Measurements from ENCODE around the gene XIRP2. TPM values are rescaled to one million over a fixed set of nuclear protein-coding genes. Genes with fewer than 3 reads are reported as not detected.

The XIRP2 gene
- total RNA-seq, 1 experiment from 2014 or later = not detected

DNA sequence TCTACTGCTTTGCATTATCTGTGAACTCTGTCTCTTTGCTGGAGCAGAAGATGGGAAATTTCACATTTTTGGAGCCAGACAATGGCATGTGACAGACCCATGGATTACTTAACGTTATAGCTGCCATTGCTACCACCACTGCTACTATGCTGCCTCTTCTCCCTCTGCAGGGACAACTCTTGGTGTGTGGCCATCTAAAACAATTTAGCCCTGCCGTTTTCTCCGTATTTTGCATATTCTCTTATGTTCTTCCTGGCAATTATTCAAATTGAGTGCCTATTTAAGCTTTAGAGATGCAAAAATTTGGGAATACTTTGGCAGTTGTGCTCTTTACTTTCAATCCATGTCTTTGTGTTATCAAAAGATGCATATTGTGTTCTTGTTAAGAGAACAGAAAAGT, 386.8 kb downstream of the XIRP2 start:
- H3K9me3 ChIP-seq (ENCODE audit: low read length) = no peaks in the 10 kb centered on the region
- DNase-seq = no peak
- no peak overlapping the region for H3K4me3 ChIP-seq (ENCODE audit: low read length)
- no peak overlapping the region for H3K9ac ChIP-seq (ENCODE audit: low read length)
- no peaks in the 10 kb centered on the region for H3K9me2 ChIP-seq (replicated peaks; ENCODE audit: insufficient read depth, low read length)
- H3K27me3 ChIP-seq (ENCODE audit: low read length) = no peaks in the 10 kb centered on the region
- no peaks in the 10 kb centered on the region for H4K20me1 ChIP-seq (ENCODE audit: insufficient read depth, low read depth, low read length)
- no peaks in the 10 kb centered on the region for H3K4me1 ChIP-seq (ENCODE audit: low read length)
- no peaks in the 10 kb centered on the region for H3K79me2 ChIP-seq (ENCODE audit: low read length)
- H3K27ac ChIP-seq (ENCODE audit: low read length) = no peak overlapping the region
- no peaks in the 10 kb centered on the region for H3K36me3 ChIP-seq (ENCODE audit: insufficient read depth, low read length)
- no peak overlapping the region for H2AFZ ChIP-seq (ENCODE audit: low read length)
- no peak overlapping the region for H3K4me2 ChIP-seq (ENCODE audit: low read depth, low read length, poor library complexity, severe bottlenecking)

DNA sequence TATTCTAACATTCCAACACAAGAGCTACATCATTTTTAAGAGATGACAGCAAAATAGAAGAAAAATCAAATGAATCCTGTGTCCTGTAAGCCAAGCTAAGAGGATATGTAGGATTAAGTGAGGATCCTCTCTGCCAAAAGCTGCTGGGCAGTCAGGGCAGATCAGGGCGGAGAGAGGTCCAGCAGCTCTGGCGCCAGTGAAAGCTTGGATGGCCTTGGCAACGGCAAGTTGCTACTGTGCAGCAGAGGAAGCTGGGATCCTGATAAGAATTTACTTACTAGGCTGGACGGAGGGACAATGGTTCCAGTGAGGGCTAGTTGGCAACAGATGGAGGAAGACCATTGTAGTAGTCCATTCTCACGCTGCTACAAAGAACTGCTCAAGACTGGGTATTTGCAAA, 391.5 kb downstream of the XIRP2 start:
- DNase-seq = no peak
- no peak overlapping the region for H3K9ac ChIP-seq (ENCODE audit: low read length)
- no peaks in the 10 kb centered on the region for H4K20me1 ChIP-seq (ENCODE audit: insufficient read depth, low read depth, low read length)
- H3K9me2 ChIP-seq (replicated peaks; ENCODE audit: insufficient read depth, low read length) = no peaks in the 10 kb centered on the region
- no peaks in the 10 kb centered on the region for H3K36me3 ChIP-seq (ENCODE audit: insufficient read depth, low read length)
- H2AFZ ChIP-seq (ENCODE audit: low read length) = no peak overlapping the region
- H3K4me2 ChIP-seq (ENCODE audit: low read depth, low read length, poor library complexity, severe bottlenecking) = no peak overlapping the region
- H3K9me3 ChIP-seq (ENCODE audit: low read length) = no peaks in the 10 kb centered on the region
- no peaks in the 10 kb centered on the region for H3K27me3 ChIP-seq (ENCODE audit: low read length)
- H3K4me3 ChIP-seq (ENCODE audit: low read length) = no peak overlapping the region
- H3K27ac ChIP-seq (ENCODE audit: low read length) = no peak overlapping the region
- no peaks in the 10 kb centered on the region for H3K4me1 ChIP-seq (ENCODE audit: low read length)
- no peaks in the 10 kb centered on the region for H3K79me2 ChIP-seq (ENCODE audit: low read length)

GRCh38 chr2:167287212-167287611, 398.9 kb downstream of the XIRP2 start:
- Histone ChIP-seq H3K27ac (ENCODE audit: low read length) (no peak overlapping the region), H3K4me3 (ENCODE audit: low read length) (no peak overlapping the region), H3K9me2 (replicated peaks; ENCODE audit: insufficient read depth, low read length) (0 out of 2 replicates have a peak, but pooled peaks cover 4% of the 10 kb centered on the region), H3K4me1 (ENCODE audit: low read length) (no peaks in the 10 kb centered on the region), H3K9me3 (ENCODE audit: low read length) (no peaks in the 10 kb centered on the region), H3K9ac (ENCODE audit: low read length) (no peak overlapping the region), H3K36me3 (ENCODE audit: insufficient read depth, low read length) (no peaks in the 10 kb centered on the region), H3K79me2 (ENCODE audit: low read length) (no peaks in the 10 kb centered on the region), H3K27me3 (ENCODE audit: low read length) (no peaks in the 10 kb centered on the region), H3K4me2 (ENCODE audit: low read depth, low read length, poor library complexity, severe bottlenecking) (no peak overlapping the region), H2AFZ (ENCODE audit: low read length) (no peak overlapping the region), H4K20me1 (ENCODE audit: insufficient read depth, low read depth, low read length) (no peaks in the 10 kb centered on the region)
- no peak for DNase-seq

- H3K27ac ChIP-seq (ENCODE audit: low read length) = no peak overlapping the region
- 0 out of 2 replicates have a peak, but pooled peaks cover 4% of the 10 kb centered on the region for H3K9me2 ChIP-seq (replicated peaks; ENCODE audit: insufficient read depth, low read length)
- H3K4me2 ChIP-seq (ENCODE audit: low read depth, low read length, poor library complexity, severe bottlenecking) = no peak overlapping the region
- no peaks in the 10 kb centered on the region for H3K27me3 ChIP-seq (ENCODE audit: low read length)
- no peaks in the 10 kb centered on the region for H3K9me3 ChIP-seq (ENCODE audit: low read length)
- H4K20me1 ChIP-seq (ENCODE audit: insufficient read depth, low read depth, low read length) = no peaks in the 10 kb centered on the region
- no peak overlapping the region for H3K4me3 ChIP-seq (ENCODE audit: low read length)
- no peak overlapping the region for H2AFZ ChIP-seq (ENCODE audit: low read length)
- H3K36me3 ChIP-seq (ENCODE audit: insufficient read depth, low read length) = no peaks in the 10 kb centered on the region
- H3K9ac ChIP-seq (ENCODE audit: low read length) = no peak overlapping the region
- H3K4me1 ChIP-seq (ENCODE audit: low read length) = no peaks in the 10 kb centered on the region
- no peak for DNase-seq
- no peaks in the 10 kb centered on the region for H3K79me2 ChIP-seq (ENCODE audit: low read length)
Observed at GRCh38 chr2:167289651-167290410, 401.6 kb downstream of the XIRP2 start.

- Histone ChIP-seq H3K9me2 (replicated peaks; ENCODE audit: insufficient read depth, low read length) (0 out of 2 replicates have a peak, but pooled peaks cover 4% of the 10 kb centered on the region), H3K4me3 (ENCODE audit: low read length) (peak within 1 kb of the TSS; percentile 64), H3K27me3 (ENCODE audit: low read length) (no peaks in the 10 kb centered on the region), H3K9me3 (ENCODE audit: low read length) (no peaks in the 10 kb centered on the region), H3K4me2 (ENCODE audit: low read depth, low read length, poor library complexity, severe bottlenecking) (peak within 1 kb of the TSS; percentile 53), H3K79me2 (ENCODE audit: low read length) (no peaks in the 10 kb centered on the region), H2AFZ (ENCODE audit: low read length) (peak within 1 kb of the TSS; percentile 89), H3K27ac (ENCODE audit: low read length) (no peak within 1 kb of the TSS), H3K4me1 (ENCODE audit: low read length) (no peaks in the 10 kb centered on the region), H4K20me1 (ENCODE audit: insufficient read depth, low read depth, low read length) (no peaks in the 10 kb centered on the region), H3K9ac (ENCODE audit: low read length) (peak within 1 kb of the TSS; percentile 66), H3K36me3 (ENCODE audit: insufficient read depth, low read length) (no peaks in the 10 kb centered on the region)
- peak; percentile 80 for DNase-seq
Observed at GRCh38 chr2:167292430-167293171, 404.3 kb downstream of the XIRP2 start, which contains the start of gene B3GALT1. Gene B3GALT1 (plus strand): TSS chr2:167293001.

- no peaks in the 10 kb centered on the region for H3K27me3 ChIP-seq (ENCODE audit: low read length)
- no peaks in the 10 kb centered on the region for H3K4me1 ChIP-seq (ENCODE audit: low read length)
- no peak for DNase-seq
- H2AFZ ChIP-seq (ENCODE audit: low read length) = no peak overlapping the region
- H4K20me1 ChIP-seq (ENCODE audit: insufficient read depth, low read depth, low read length) = no peaks in the 10 kb centered on the region
- no peak overlapping the region for H3K4me3 ChIP-seq (ENCODE audit: low read length)
- H3K27ac ChIP-seq (ENCODE audit: low read length) = no peak overlapping the region
- H3K79me2 ChIP-seq (ENCODE audit: low read length) = no peaks in the 10 kb centered on the region
- no peak overlapping the region for H3K4me2 ChIP-seq (ENCODE audit: low read depth, low read length, poor library complexity, severe bottlenecking)
- 0 out of 2 replicates have a peak, but pooled peaks cover 4% of the 10 kb centered on the region for H3K9me2 ChIP-seq (replicated peaks; ENCODE audit: insufficient read depth, low read length)
- no peak overlapping the region for H3K9ac ChIP-seq (ENCODE audit: low read length)
- H3K36me3 ChIP-seq (ENCODE audit: insufficient read depth, low read length) = no peaks in the 10 kb centered on the region
- no peaks in the 10 kb centered on the region for H3K9me3 ChIP-seq (ENCODE audit: low read length)
Observed at GRCh38 chr2:167293172-167293781, 405.0 kb downstream of the XIRP2 start.

DNA sequence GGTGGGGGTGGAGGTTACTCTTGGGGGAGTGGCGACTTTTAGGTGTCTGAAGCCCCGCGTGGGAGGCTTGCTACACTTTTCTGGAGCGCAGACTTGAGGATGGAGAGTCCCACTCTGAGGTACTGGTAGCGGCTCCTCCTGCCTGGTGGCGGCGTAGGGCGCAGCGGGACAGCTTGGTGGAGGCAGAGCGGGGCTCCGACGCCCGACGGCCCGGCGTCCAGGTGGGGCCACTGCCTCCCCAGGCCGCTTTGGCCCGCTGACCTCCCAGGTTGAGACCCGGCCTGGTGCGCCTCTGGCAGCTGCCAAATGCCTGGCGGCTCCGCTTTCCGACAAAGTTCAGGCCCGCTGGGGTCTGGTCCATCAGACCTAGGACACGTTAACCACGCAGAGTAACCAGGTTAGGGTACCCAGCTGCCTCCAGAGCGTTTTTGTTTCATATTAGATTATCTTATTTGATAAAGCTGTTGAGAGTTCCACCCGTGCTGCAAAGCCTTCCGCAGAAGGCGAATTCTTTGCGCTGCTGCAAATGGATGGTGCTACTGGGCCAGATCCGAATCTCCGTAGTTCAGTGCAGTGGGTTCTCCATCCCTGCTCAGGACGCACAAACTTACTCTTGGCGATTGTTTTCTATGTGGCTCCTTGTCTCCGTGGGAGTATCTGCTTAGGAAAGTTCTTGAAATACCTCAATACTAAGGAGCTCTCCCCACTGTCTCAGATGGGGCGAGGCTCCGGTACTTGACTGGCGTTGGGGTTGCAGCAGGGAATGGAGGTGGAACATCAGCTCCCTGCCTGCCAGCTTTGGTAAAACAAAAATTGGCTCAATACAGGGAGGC, 405.9 kb downstream of the XIRP2 start:
- H3K36me3 ChIP-seq (ENCODE audit: insufficient read depth, low read length) = no peaks in the 10 kb centered on the region

More for the DNA sequence above, 405.9 kb downstream of the XIRP2 start:
- no peak for DNase-seq
- Histone ChIP-seq H3K9me2 (replicated peaks; ENCODE audit: insufficient read depth, low read length) (0 out of 2 replicates have a peak, but pooled peaks cover under 1% of the 10 kb centered on the region), H3K4me3 (ENCODE audit: low read length) (no peak overlapping the region), H4K20me1 (ENCODE audit: insufficient read depth, low read depth, low read length) (no peaks in the 10 kb centered on the region), H3K79me2 (ENCODE audit: low read length) (no peaks in the 10 kb centered on the region), H2AFZ (ENCODE audit: low read length) (no peak overlapping the region), H3K4me2 (ENCODE audit: low read depth, low read length, poor library complexity, severe bottlenecking) (no peak overlapping the region), H3K9me3 (ENCODE audit: low read length) (no peaks in the 10 kb centered on the region), H3K9ac (ENCODE audit: low read length) (no peak overlapping the region), H3K27ac (ENCODE audit: low read length) (no peak overlapping the region), H3K27me3 (ENCODE audit: low read length) (no peaks in the 10 kb centered on the region), H3K4me1 (ENCODE audit: low read length) (no peaks in the 10 kb centered on the region)

All from Karpas-422 (cell line).